Adrenal gland (tissue), 5 donors: ENCODE measurements around the gene GNS.

Experiments used
- CTCF ChIP-seq, 6 experiments: fragments of 450-650 bp in 4 of 6; fragments of 200-600 bp in 2 of 6; sonication (generic) in 1 of 6; IDR thresholded peaks; 1 replicate in 5 of 6; 2 replicates in 1 of 6; pipeline versions ENCODE4 v1.5.1 to v1.8.0; 2016 to 2021; ENCODE audit warnings: antibody characterized with exemption in 6 of 6, mild to moderate bottlenecking in 2 of 6, moderate library complexity in 1 of 6
- POLR2A ChIP-seq, 2 donors: fragments of 450-650 bp; IDR thresholded peaks; one replicate each; pipeline ENCODE4 v1.6.1; 2017; ENCODE audit warnings: antibody characterized with exemption in 2 of 2, mild to moderate bottlenecking in 2 of 2, moderate library complexity in 1 of 2
- donor health status: DM: no; HTN: no; CAD: no.

- no peak for TF ChIP-seq CTCF (IDR thresholded peaks at IDR 0.05)
- no peak for TF ChIP-seq POLR2A (IDR thresholded peaks at IDR 0.05)
These were observed 47.6 kb upstream of the GNS start for GRCh38 chr12:64806593-64807460.
